GM19351 (cell line): Measurements from ENCODE around the gene RIMBP2.
"Not testable (repeated sequence)": the region's sequence is repeated elsewhere in the genome, so short reads cannot be mapped to it uniquely, and the experiment has no call there.

Source experiments
- ATAC-seq: cut with Tn5 transposase; IDR thresholded peaks from one replicate; pipeline ENCODE4 v1.9.1; 2021; ENCODE audit warnings: mild to moderate bottlenecking, moderate library complexity; ENCODE audit not compliant: unreplicated experiment

The RIMBP2 gene

GRCh38 chr12:130661486-130662255 lies 54.4 kb downstream of the RIMBP2 start:
- ATAC-seq: no peak

- no peak for ATAC-seq
These were observed 55.0 kb downstream of the RIMBP2 start for GRCh38 chr12:130661059-130661458.

- ATAC-seq: no peak
These were observed 57.8 kb downstream of the RIMBP2 start for GRCh38 chr12:130658145-130658911.

GRCh38 chr12:130656411-130656810 lies 59.7 kb downstream of the RIMBP2 start:
- no peak for ATAC-seq

DNA sequence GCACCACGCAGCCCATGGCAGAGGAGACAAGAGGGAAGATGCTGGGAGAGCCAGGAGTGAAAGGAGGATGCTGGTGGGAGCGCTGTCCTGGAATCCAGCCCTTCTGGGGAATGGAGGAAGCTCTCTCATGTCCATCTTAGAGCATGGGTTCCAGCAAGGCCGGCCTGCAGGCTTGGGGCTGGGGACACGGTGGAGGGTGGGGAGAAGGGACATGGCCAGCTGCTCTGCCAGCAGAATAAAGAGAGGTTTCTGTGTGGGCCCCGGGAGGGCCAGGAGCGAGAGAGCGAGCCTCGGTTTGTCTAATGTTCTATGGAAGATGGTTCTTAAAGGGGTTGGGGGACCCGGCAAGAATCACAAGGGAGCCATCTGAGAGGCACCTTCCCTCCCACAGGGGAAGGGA lies 60.2 kb downstream of the RIMBP2 start:
- ATAC-seq: no peak

DNA sequence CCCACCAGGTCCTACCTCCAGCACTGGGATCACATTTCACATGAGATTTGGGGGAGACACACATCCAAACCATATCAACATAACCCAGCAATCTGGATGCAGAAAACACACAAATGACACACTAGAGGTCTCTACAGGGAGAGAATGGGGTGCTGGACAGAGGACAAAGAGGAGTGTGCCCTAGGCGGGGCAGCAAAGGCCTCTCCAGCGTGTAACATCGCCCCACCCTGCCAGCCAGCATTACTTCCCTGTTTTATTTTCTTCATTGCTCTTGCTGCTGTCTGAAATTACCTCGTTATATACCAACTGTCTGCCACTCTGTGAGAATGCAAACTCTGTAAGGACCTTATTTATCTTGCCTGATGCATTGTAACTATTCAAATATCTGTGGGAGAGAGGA lies 61.1 kb downstream of the RIMBP2 start:
- no peak for ATAC-seq

- ATAC-seq: no peak
These were observed 64.7 kb downstream of the RIMBP2 start for GRCh38 chr12:130651188-130651959.

GRCh38 chr12:130650131-130650530 lies 66.0 kb downstream of the RIMBP2 start:
- no peak for ATAC-seq

DNA sequence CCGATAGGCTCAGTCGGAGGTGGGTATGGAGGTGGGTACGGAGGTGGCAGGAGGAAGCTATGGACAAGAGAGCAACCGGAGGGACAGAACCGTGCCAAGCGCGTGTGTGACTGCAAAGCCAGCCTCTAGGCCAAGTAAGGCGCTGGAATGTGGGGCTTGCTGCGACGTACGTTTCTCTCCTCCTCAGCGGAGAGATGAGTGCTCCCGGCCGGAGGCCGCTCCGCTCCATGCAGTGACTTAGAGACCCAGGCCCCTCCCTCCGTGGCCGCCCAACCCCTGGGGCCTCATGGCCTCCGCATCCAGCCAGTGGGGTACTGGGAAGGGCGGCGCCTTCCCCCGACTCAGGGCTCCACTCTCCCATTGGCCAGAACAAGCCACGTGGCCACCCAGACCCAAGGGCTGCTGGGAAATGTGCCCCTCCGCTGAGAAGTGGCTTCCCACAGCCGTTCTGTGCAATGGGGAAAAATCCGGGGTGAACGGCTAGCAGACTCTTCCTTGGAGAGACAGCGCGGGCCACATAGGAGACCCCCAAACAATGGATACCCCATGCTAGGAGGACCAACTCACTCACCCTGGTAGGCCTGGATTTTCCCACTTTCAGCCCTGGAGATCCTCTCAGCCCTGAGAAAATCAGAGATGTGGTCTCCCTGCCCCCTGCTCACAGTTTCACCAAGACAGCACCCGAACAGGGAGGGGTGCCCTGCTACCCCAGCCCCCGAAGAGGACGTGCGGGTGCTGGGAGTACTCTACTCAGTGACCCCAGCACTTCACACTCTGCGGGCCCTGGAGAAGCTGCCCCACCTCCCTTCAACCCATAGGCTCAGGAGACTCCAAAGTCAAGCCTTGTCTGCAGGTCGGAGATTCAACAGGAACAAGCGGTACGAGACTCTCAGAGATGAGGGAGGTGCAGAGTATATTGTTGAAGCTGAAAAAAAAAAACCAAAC lies 66.7 kb downstream of the RIMBP2 start:
- ATAC-seq: no peak

- ATAC-seq: no peak
These were observed 68.3 kb downstream of the RIMBP2 start for GRCh38 chr12:130647814-130648213.

GRCh38 chr12:130646716-130647370 lies 69.3 kb downstream of the RIMBP2 start:
- no peak for ATAC-seq

GRCh38 chr12:130646191-130646590 lies 69.9 kb downstream of the RIMBP2 start:
- not testable (repeated sequence) for ATAC-seq

DNA sequence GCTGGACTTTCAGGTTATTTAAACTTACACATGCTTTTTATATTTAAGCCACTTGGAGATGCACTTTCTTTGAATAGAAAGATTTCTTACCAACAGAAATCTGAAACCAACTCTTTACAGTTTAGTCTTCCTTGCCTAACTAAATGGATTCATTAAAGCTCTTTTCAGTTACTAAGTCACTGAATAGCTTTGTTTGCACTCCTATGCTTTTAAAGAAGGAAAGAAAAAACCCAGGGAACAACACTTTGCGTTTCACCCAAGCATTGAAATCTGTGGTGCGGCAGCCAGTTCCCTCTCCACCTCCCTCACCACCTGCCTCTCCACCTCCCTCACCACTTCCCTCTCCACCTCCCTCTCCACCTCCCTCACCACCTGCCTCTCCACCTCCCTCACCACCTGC lies 70.3 kb downstream of the RIMBP2 start:
- no peak for ATAC-seq

DNA sequence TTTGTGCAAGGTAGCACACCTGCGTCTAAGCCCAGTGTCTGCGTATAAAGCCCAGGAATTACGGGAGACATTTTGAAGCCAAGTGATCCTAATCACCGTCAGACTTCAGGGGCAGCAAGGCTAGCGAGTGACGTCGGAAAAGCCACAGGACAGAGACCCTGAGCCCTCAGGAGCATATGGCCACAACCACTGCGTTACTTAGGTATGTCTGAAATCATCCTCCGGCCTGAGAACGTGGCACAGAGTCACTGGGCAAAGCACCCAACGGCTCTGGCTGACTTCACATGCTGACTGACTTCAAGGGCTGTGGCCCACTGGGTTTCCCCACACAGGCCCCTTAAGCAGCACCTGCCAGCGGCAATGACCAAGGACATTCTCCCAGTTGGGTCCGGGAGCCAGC lies 71.5 kb downstream of the RIMBP2 start:
- no peak for ATAC-seq

- no peak for ATAC-seq
These were observed 72.0 kb downstream of the RIMBP2 start for GRCh38 chr12:130644146-130644545.

GRCh38 chr12:130642856-130643255 lies 73.2 kb downstream of the RIMBP2 start:
- no peak for ATAC-seq

DNA sequence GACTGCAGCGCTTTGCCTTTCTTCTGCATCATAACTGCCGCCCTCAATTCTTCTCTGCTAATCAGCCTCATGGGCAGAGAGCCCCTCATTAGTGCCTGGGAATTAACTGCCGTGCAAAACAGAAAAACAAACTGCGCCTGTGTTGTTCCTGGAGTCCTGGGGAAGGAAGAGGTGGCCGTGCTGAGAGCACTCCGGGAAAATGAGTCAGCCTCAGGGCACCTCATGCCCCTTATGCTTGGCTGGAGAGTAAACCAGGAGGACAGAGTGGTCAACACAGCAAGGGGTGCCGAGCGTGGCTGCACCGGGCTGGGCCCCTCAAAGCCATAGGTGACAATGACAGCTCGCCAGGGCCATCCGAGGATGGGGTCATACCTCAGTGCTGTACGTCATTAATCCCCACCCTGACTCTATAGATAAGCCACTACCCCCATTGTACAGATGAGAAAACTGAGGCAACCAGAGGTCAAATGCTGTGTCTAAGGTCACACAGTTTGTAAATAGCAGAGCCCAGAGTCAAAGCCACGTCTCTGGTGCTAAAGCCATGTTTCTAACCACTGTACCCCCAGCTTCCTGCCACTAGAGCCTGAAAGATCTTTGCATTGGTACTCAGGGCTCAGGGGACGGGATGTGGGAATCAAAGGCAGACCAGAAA lies 74.4 kb downstream of the RIMBP2 start:
- no peak for ATAC-seq

DNA sequence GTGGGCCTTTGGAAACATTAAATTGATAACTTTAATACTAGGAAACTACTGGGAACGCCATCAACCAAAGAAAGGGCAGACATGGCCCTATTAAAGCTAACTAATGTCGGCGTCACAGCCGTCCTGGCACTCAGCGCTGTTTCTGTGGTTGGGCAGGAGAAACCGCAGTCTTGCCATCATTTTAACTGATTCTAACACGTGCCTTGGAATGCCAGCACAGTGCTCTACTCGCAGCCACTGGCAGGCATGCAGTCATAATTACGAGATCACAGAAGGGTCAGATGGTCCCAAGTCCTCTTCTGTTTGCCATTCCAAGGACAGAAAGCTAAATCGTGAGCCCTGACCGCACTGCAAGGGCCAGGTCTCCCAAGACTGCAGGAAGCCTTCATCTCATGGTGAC lies 75.2 kb downstream of the RIMBP2 start:
- no peak for ATAC-seq

DNA sequence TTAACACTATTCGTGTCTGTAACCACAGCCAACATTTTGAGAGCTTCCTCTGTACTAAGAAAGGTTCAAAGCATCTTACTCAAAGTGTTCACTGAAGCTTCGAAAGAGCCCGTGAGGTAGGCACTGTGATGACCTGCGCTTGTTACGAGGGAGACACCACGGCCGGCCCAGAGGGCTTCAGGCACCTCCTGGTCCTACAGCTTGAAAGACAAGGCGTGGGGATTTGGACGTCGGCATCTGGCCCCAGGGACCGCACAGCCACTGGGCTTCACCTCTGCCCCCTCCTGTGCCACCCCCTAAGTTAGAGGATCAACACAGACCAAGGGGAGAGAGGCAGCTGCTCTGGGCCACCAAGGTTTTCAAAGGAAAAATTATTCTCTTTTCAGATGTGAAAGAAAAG lies 75.6 kb downstream of the RIMBP2 start:
- ATAC-seq: no peak
